BJ (cell line): Measurements from ENCODE around the gene ZNF512B. TPM values are rescaled to one million over a fixed set of nuclear protein-coding genes. Genes with fewer than 3 reads are reported as not detected.

Experiments used
- CTCF ChIA-PET: fragments of 350-600 bp; formaldehyde crosslinking; extraction: SDS; loops from one replicate; lab custom pipeline; 2021; ENCODE audit warnings: antibody characterized with exemption, inconsistent platforms; lab: Yijun Ruan, JAX
- POLR2A ChIA-PET: fragments of 300-600 bp; sonication (Branson Sonifier 250); formaldehyde crosslinking; extraction: SDS; loops from one replicate; lab custom pipeline; 2021; ENCODE audit warnings: antibody characterized with exemption; lab: Charles Lee
- DNase-seq: peaks from one replicate; pipeline ENCODE4 v3.0.0-alpha.2; 2011; ENCODE audit warnings: low read depth
- H3K27me3 ChIP-seq: 2 replicates; pipeline ENCODE4 v1.6.0; 2011; ENCODE audit warnings: low read length; ENCODE audit not compliant: control insufficient read depth, insufficient read depth
- H3K36me3 ChIP-seq: 2 replicates; pipeline ENCODE4 v1.5.1; 2011; ENCODE audit warnings: low read length; ENCODE audit not compliant: control insufficient read depth, insufficient read depth
- H3K4me3 ChIP-seq: 2 replicates; pipeline ENCODE4 v1.5.1; 2011; ENCODE audit warnings: low read depth, mild to moderate bottlenecking, control low read depth, low read length
- CTCF ChIP-seq: IDR thresholded peaks from 2 replicates; pipeline ENCODE4 v1.5.1; 2011; ENCODE audit warnings: low read depth, mild to moderate bottlenecking, control low read depth, inconsistent platforms, low read length, moderate library complexity; ENCODE audit not compliant: insufficient read depth
- polyA plus RNA-seq: library from polyadenylated mRNA; depleted of rRNA; stranded (reverse); fragments of >200 nt; gene quantifications from 2 replicates; pipeline ENCODE4 v1.2.3, GENCODE V29; 2011

Gene ZNF512B
- polyA plus RNA-seq, 1 experiment, result 6.0 TPM

- POLR2A ChIA-PET, result no interaction called here
- Histone ChIP-seq H3K4me3 (no peak overlapping the region), H3K27me3 (no peaks in the 10 kb centered on the region), H3K36me3 (peaks cover 38% of the 10 kb centered on the region)
- DNase-seq, result no peak
- no peak for TF ChIP-seq CTCF
- CTCF ChIA-PET, result interaction anchor here (1.0 to 1.5 kb wide), 2 partner anchors 28 to 383 kb away, joined by 3 to 5 read pairs; no protein-coding TSS in a partner anchor
Measured at GRCh38 chr20:63945921-63946920, 23.5 kb downstream of the ZNF512B start.

GRCh38 chr20:63945031-63945658, 24.6 kb downstream of the ZNF512B start:
- Histone ChIP-seq H3K36me3 (peaks cover 46% of the 10 kb centered on the region), H3K4me3 (no peak overlapping the region), H3K27me3 (no peaks in the 10 kb centered on the region)
- ChIA-PET POLR2A (no interaction called here), CTCF (interaction anchor here (1.0 to 1.5 kb wide), 2 partner anchors 29 to 382 kb away, joined by 3 to 5 read pairs; no protein-coding TSS in a partner anchor)
- TF ChIP-seq CTCF, result no peak
- DNase-seq, result no peak

- no peak for TF ChIP-seq CTCF
- DNase-seq, result no peak
- CTCF ChIA-PET, result no interaction called here
- peaks cover 48% of the 10 kb centered on the region for H3K36me3 ChIP-seq
- no peak overlapping the region for H3K4me3 ChIP-seq
- POLR2A ChIA-PET, result no interaction called here
- no peaks in the 10 kb centered on the region for H3K27me3 ChIP-seq
Measured at GRCh38 chr20:63944078-63944941, 25.4 kb downstream of the ZNF512B start.

- ChIA-PET CTCF (no interaction called here), POLR2A (no interaction called here)
- no peak for DNase-seq
- Histone ChIP-seq H3K27me3 (no peaks in the 10 kb centered on the region), H3K4me3 (no peak overlapping the region), H3K36me3 (peaks cover 52% of the 10 kb centered on the region)
- TF ChIP-seq CTCF, result no peak
Measured at GRCh38 chr20:63943808-63944077, 26.0 kb downstream of the ZNF512B start.
